GM13977 (cell line): Measurements from ENCODE around the gene PRDX4.
A peak's percentile ranks its signal among the peaks of the same experiment; 100 is the strongest.
"Not testable (repeated sequence)": the region's sequence is repeated elsewhere in the genome, so short reads cannot be mapped to it uniquely, and the experiment has no call there.

Experiments
- DNase-seq: peaks from one replicate; pipeline ENCODE4 v3.0.0; 2012; ENCODE audit warnings: low spot score
- in situ Hi-C: fragments of 300-500 bp; cut with MboI; formaldehyde crosslinking; loops from one replicate; pipeline ENCODE4 v1.12.0; 2022; ENCODE audit warnings: low sequenced_read_pairs, low pct_unique_long_range_greater_than_20kb, mixed read lengths, inconsistent platforms; ENCODE audit not compliant: unreplicated experiment
- TF ChIP-seq, protein P1 (sequence below): IDR thresholded peaks from 2 replicates; pipeline ENCODE4 v1.5.1; 2012; ENCODE audit warnings: mild to moderate bottlenecking, control low read depth; ENCODE audit not compliant: insufficient read depth; ENCODE audit errors: extremely low read depth, missing control alignments

PRDX4 gene

DNA sequence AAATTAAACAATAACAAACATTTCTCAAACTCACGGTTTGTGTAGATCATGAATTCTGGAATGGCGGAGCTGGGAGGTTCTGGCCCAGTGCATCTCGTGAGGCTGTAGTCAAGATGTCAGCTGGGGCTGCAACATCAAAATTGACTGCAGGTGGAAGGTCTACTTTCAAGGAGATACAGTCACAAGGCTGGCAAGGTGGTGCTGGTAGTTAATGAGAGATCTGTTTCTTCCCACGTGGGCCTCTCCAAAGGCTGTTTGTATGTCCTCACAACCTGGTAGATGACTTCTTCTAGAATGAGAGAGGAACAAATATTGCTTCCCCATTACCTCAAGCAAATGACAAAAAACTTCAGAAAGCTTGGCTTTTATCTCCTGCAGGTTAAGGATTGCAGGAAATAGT, 8.0 kb upstream of the PRDX4 start:
- in situ Hi-C loops: no loop called here
- TF ChIP-seq, protein P1, sequence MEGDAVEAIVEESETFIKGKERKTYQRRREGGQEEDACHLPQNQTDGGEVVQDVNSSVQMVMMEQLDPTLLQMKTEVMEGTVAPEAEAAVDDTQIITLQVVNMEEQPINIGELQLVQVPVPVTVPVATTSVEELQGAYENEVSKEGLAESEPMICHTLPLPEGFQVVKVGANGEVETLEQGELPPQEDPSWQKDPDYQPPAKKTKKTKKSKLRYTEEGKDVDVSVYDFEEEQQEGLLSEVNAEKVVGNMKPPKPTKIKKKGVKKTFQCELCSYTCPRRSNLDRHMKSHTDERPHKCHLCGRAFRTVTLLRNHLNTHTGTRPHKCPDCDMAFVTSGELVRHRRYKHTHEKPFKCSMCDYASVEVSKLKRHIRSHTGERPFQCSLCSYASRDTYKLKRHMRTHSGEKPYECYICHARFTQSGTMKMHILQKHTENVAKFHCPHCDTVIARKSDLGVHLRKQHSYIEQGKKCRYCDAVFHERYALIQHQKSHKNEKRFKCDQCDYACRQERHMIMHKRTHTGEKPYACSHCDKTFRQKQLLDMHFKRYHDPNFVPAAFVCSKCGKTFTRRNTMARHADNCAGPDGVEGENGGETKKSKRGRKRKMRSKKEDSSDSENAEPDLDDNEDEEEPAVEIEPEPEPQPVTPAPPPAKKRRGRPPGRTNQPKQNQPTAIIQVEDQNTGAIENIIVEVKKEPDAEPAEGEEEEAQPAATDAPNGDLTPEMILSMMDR: no peak
- DNase-seq: no peak

- DNase-seq, in situ Hi-C loops: not testable (repeated sequence)
Measured at GRCh38 chrX:23660083-23660765, 7.1 kb upstream of the PRDX4 start.

- in situ Hi-C loops: no loop called here
- no peak for DNase-seq
- TF ChIP-seq, protein P1: no peak
Measured at GRCh38 chrX:23660766-23661132, 6.5 kb upstream of the PRDX4 start.

- in situ Hi-C loops: no loop called here
- TF ChIP-seq, protein P1: no peak
Measured at GRCh38 chrX:23661671-23662070, 5.6 kb upstream of the PRDX4 start.

GRCh38 chrX:23662187-23662586, 5.1 kb upstream of the PRDX4 start:
- TF ChIP-seq, protein P1: no peak
- no peak for DNase-seq
- in situ Hi-C loops: no loop called here

More at GRCh38 chrX:23661671-23662070, 5.6 kb upstream of the PRDX4 start:
- no peak for DNase-seq

- in situ Hi-C loops: no loop called here
- TF ChIP-seq, protein P1: no peak
- peak; percentile 61 for DNase-seq
Measured at GRCh38 chrX:23662853-23663252, 4.4 kb upstream of the PRDX4 start.

DNA sequence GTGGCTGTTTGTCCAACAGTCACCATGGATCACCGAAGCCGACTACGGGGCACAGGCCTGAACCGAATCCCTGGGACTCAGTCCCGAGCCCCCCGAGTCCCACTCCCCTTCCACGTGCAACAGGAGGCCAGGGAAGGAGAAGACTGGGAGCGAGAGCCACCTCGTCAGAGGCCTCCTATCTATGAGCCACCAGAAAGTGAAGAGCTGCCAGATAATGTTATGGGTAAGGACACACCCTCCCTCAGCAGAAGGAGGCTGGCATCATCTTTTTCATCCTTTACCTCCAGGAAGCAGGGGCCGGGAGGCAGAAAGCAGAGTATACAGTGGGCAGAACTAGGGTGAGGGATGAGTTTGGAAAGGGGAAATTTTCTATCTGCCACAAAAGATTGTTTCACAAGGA, 2.8 kb upstream of the PRDX4 start:
- in situ Hi-C loops: no loop called here
- DNase-seq: no peak
- TF ChIP-seq, protein P1: no peak
